SKM-1 treated with dmso at 0.1 percent for 144 hours (cell line): Measurements from ENCODE around the gene TCF4.

Source experiments
- DNase-seq: peaks from one replicate; lab custom pipeline; 2025; ENCODE audit not compliant: unreplicated experiment; lab: John Stamatoyannopoulos, UW

The TCF4 gene

GRCh38 chr18:55309249-55309648 is 278.7 kb downstream of the TCF4 start:
- DNase-seq, result no peak

DNA sequence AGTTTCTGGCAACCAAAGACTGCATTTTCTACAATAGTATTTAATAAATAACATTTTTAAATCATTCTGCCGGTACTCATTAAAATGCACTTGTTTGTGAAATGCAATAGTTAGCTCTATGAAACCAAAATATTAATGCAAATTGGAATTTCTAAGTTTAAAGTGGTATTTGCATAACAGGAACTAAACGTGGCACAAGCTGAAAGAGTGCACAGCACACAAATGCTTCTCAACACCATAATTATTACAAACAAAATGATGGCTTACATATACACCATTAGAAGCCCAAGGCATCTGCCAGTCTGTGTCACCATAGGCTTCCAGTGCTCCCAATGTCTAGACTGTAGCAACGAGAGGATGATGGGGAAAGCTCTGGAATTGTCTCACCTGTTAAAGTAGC is 280.5 kb downstream of the TCF4 start:
- no peak for DNase-seq

DNA sequence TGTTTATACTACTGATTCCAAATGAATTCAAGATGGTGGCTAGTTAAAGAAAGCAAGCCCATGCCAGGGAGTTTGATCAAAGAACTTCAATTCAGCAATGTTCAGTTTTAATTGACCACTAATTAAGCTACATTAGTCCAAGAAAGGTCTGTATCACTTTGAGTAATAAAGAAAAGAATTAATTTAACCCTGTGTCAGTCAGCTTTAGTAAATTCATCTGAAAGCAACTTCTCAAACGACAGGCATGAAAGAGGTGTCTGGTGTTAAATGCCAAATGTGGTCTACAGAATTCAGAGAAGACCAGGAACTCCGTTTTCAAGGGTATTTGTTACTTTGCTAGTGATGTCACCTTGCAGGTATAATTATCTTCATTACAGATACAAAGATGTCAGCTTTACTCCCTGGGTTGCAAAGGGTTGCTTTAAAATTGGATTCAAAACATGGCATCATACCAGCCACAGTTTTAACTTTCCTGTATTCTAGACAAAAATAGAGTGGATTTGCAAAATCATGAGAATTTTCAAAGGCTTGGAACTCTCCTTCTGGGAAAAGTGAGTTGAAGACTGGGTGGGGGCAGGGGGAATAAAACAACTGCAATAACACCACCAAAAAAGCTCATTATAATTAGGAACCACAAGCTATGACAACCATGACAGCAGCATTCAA is 281.5 kb downstream of the TCF4 start:
- no peak for DNase-seq

DNA sequence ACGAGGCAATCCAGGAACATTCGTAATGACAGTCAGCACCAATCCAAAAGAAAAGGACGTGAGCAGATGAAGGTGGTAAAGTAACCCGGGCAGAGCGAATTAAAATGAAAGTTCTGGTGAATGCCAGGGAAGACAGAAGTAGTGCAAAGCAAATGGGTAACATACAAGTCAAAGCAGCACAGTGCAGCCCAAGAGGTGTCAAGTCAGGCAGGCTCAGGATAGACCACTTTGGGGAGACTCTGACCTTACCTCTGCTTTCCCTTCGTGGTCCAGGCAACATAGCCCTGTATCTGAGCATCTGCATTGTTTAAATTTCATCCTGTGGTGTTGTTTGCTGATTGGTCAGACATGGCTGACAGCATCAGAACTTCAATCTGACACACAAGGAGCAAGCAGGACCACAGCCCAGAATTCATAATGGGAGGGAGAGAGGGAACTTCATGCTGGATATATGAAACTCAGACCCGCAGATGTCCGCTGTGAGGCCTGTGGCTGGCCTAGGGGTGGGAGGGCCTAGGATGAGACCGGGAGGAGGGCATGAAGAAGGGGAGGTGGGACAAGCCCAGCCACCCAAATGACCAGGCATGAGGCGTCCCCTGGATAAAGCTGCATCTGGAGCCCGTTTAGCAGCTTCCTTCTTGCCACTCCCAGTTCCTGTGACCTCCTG is 285.7 kb downstream of the TCF4 start:
- no peak for DNase-seq

- no peak for DNase-seq
These were observed 286.2 kb downstream of the TCF4 start for GRCh38 chr18:55301824-55302166.

GRCh38 chr18:55300936-55301531 is 287.0 kb downstream of the TCF4 start:
- no peak for DNase-seq

DNA sequence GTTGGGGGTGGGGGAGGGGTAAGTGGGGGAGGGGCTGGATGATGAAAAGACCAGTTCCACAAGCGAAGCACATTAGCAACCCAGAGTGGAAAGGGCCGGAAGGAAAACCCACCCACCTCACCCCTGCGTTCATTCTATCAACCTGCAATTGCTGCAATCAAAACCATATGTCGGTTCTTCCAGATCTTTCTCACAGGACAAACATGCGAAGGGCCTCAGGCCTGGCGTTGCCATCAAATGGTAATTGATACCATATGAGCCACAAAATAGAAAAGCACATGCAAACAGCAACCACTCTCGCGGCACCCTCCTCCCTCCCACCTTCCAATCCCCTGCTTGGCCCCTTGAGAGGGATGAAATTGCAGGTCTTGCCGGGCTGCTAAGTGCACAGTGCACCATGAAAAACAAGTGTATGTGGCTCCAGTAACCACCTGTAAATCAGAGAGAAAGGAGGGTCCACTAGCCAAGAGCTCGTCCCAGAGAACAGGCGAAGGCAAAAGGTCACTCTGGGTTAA is 287.5 kb downstream of the TCF4 start:
- no peak for DNase-seq

- no peak for DNase-seq
These were observed 291.2 kb downstream of the TCF4 start for GRCh38 chr18:55296778-55297177.

GRCh38 chr18:55296115-55296514 is 291.9 kb downstream of the TCF4 start:
- no peak for DNase-seq

DNA sequence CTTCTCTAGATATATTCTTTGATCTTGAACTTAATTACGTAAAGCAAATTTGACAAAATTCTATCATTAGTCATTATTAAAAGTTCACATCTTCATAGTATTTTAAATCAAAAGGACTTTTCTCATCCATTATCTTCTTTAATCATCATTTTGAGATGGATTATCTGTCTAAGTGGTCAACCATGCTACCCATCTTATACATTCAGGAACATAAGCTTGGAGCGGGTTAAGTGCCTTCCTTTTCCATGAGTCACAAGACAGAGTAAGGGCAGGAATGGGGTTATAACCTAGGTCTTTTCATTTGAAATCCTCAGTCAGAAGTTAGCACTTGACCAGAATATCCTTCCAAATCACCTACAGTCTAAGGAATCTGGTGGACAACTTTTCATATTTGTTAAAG is 297.1 kb downstream of the TCF4 start:
- no peak for DNase-seq

GRCh38 chr18:55289775-55290174 is 298.2 kb downstream of the TCF4 start:
- DNase-seq, result no peak

DNA sequence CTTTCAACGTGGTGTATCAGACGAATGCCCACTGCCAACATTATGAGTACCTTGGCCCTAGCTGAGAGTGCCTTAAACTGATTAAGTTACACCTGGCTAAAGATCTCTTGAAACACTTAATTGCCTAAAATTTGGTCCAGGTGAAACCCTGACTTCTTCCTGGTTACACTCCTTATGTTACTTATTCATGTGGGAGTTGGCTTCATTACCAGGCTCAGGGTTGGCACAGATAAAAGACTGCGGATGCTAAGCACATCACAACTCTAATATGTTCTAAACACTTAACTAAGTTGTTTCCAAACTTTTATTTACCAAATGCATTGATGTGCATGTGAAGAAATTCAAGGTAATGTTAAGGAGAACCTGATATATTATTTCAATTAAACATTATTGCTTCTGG is 298.9 kb downstream of the TCF4 start:
- DNase-seq, result no peak

- DNase-seq, result no peak
These were observed 299.8 kb downstream of the TCF4 start for GRCh38 chr18:55287935-55288868.

- DNase-seq, result no peak
These were observed 300.7 kb downstream of the TCF4 start for GRCh38 chr18:55287149-55287806.

DNA sequence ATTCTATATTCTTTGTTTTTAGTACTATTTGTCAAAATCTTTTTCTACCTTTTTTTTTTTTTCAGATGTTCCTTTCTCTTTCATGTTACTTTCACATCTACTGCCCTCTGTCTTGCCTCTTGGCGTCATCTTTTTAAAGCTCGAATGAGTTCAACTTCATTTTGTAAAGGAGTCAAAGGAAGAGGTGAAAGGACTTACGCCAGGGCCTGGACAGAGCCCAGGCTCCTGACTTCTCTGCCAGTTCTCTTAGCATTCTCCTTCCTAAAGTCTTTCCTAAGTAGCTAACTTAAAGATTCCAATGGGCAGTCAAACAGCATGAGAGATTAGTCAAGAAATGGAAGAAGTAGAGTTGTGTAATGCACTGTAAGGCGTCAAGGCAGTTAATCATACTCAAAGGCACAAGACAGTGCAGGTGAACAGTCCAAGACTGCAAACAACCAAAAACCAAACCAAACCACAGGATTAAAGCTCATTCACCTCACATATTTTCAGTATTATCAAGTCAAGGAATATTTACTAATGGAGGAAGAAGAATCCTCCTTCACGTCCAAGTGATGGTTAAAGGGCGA is 301.7 kb downstream of the TCF4 start:
- DNase-seq, result no peak

- DNase-seq, result no peak
These were observed 303.4 kb downstream of the TCF4 start for GRCh38 chr18:55284614-55285013.

DNA sequence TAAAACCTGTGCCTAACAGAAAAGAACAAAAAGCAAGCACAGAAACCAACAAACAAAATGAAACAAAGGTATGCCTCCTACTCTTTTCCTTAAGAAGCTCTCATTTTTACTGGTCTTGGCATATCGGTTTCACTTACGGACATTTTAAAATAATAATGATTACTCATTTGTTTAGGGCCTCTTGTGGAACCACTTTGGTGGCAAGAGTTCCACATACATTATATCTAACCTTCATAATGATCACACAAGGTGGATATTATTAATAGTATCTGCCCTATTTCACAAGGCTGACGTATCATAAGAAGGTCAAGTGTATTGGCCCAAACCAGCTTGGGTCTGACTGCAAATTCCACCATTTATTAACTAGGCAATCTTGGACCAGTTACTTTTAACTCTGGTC is 304.7 kb downstream of the TCF4 start:
- no peak for DNase-seq

DNA sequence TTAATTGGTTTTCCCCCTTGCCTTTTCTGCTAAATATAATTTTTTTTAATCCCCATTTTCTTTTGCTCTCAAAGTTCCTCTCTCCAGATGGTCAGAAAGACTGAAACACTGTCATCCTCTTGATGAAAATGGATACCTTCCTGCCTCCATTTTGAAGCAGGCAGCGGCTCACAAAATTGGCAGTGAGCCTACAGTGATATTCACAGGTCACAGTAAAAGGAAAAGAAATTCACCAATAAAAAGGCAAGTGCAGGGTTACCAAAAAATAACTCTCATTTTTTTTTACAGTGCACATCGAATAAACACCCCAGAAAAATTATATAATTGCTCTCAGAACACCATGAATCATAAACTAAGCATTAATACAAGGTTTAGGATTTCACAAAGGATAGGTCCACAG is 307.5 kb downstream of the TCF4 start:
- DNase-seq, result no peak

DNA sequence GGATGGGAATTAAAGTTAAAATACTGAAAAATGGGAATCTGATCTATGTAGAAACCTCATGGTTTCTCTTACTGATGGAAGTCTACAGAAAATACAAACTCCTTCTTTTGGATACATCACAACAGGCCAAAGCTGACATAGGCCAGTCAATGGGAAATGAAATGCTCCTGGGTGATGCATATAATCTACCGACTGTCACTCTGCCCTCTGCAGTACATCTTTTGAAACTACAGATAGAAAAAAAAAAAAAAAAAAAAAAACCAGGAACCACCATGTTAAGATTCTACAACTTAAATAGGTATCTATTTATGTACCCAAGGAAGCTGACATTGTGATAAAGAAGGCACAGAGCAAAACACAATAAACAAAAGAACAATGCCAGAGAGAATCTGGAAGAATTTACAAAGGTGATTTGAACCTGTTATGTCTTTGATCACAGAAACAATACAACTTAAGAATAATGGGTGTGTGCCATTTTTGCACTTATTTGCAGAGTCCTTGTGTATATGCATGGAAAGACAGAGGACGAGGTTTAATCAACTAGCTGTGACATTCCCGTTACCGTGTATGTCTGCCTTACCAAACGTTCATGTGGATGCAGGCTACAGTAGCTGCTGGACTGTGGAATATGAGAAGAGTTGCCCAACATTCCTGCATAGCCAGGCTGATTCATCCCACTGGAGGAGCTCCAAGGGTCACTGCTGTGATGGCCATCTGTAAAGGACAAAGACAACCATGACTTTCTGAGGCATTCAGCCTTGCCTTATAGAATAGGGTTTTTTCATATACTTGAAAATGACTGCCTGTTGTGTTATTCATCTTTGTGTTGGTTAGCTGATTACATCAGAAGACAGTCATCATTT is 312.7 kb downstream of the TCF4 start:
- DNase-seq, result peak; percentile 6
